ENCODE data around the gene DCDC1. TPM values are rescaled to one million over a fixed set of nuclear protein-coding genes. Genes with fewer than 3 reads are reported as not detected.

DCDC1 gene
- total and polyA plus RNA-seq, 2 donors (not counting 1 experiment from before 2014, with no cell fraction given), result 0.05 to 0.17 TPM

DNA sequence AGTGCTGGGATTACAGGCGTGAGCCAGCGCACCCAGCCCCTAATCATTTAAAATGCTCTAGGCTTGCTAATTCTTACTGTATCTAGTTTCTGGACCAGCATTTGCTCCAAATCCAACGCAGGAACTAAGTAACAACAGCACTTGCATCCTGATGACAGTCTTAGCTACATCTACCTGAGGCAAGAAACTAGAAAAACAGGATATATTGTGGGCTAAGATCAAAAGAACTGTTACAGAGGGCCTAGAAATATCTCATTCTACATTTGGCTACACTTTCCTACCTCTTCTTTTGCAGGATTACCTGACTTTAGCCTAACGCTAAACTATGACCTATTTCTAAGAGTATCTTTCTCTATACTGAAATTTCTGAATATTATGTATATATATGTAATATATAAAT lies 7.8 kb downstream of the DCDC1 start:
- Histone ChIP-seq H3K9ac (ENCODE audit: insufficient read depth, low read length) (no peak overlapping the region), H3K27ac (ENCODE audit: insufficient read depth, low read length) (no peak overlapping the region), H3K36me3 (ENCODE audit: control insufficient read depth, insufficient read depth, low read length) (no peaks in the 10 kb centered on the region), H3K4me3 (replicated peaks in 1 of 4; ENCODE audit: control extremely low read depth in 1 of 4, insufficient read depth in 1 of 4, low read depth in 3 of 4, low read length in 4 of 4) (no peak overlapping the region), H3K4me1 (ENCODE audit: control insufficient read depth, extremely low read depth, insufficient read depth, low read length) (no peaks in the 10 kb centered on the region), H3K4me2 (ENCODE audit: extremely low read depth, insufficient read depth, low read length) (no peak overlapping the region), H3K9me3 (ENCODE audit: control insufficient read depth, insufficient read depth, low read depth, low read length) (no peaks in the 10 kb centered on the region), H2AFZ (ENCODE audit: low read length) (no peak overlapping the region), H3K27me3 (ENCODE audit: control insufficient read depth, insufficient read depth, low read length) (no peaks in the 10 kb centered on the region), H4K20me1 (ENCODE audit: control insufficient read depth, extremely low read depth, insufficient read depth, low read length) (no peaks in the 10 kb centered on the region), H3K79me2 (ENCODE audit: control insufficient read depth, insufficient read depth, low read length) (no peaks in the 10 kb centered on the region)
- DNase-seq (ENCODE audit: low read depth in 2 of 2), result no peak
- TF ChIP-seq EZH2 (IDR thresholded peaks at IDR 0.05; ENCODE audit: low read length, missing control alignments), result no peak
- TF ChIP-seq CTCF (conservative IDR thresholded peaks at IDR 0.05 in 1 of 2, IDR thresholded peaks at IDR 0.05 in 1 of 2; ENCODE audit: low read depth in 1 of 2, low read length in 2 of 2), result no peak

DNA sequence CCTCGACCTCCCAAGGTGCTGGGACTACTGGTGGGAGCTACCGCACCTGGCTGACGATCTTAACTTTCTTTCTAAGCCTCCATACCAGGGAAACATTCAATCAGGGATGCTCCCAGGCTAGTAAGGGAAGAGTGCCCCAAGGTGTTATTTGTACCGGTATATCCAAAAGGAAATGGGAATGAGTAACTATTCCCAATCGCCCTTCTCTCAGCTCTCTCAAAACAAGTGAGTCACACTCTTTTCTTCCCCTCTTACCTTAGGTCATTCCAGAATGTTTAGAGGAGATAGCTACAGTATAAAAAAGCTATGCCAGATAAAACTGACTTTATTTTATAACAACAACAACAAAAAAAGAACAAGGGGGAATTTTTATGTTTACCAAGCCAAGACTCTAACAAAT lies 13.7 kb downstream of the DCDC1 start:
- Histone ChIP-seq H3K27ac (ENCODE audit: insufficient read depth, low read length) (no peak overlapping the region), H3K9ac (ENCODE audit: insufficient read depth, low read length) (no peak overlapping the region), H3K27me3 (ENCODE audit: control insufficient read depth, insufficient read depth, low read length) (no peaks in the 10 kb centered on the region), H3K4me2 (ENCODE audit: extremely low read depth, insufficient read depth, low read length) (no peak overlapping the region), H3K9me3 (ENCODE audit: control insufficient read depth, insufficient read depth, low read depth, low read length) (no peaks in the 10 kb centered on the region), H3K36me3 (ENCODE audit: control insufficient read depth, insufficient read depth, low read length) (no peaks in the 10 kb centered on the region), H3K79me2 (ENCODE audit: control insufficient read depth, insufficient read depth, low read length) (no peaks in the 10 kb centered on the region), H2AFZ (ENCODE audit: low read length) (no peak overlapping the region), H3K4me3 (replicated peaks in 1 of 4; ENCODE audit: control extremely low read depth in 1 of 4, insufficient read depth in 1 of 4, low read depth in 3 of 4, low read length in 4 of 4) (no peak overlapping the region), H4K20me1 (ENCODE audit: control insufficient read depth, extremely low read depth, insufficient read depth, low read length) (no peaks in the 10 kb centered on the region), H3K4me1 (ENCODE audit: control insufficient read depth, extremely low read depth, insufficient read depth, low read length) (no peaks in the 10 kb centered on the region)
- no peak for DNase-seq (ENCODE audit: low read depth in 2 of 2)
- TF ChIP-seq CTCF (conservative IDR thresholded peaks at IDR 0.05 in 1 of 2, IDR thresholded peaks at IDR 0.05 in 1 of 2; ENCODE audit: low read depth in 1 of 2, low read length in 2 of 2) (no peak), EZH2 (IDR thresholded peaks at IDR 0.05; ENCODE audit: low read length, missing control alignments) (no peak)

GRCh38 chr11:31355131-31355530 lies 14.4 kb downstream of the DCDC1 start:
- no peak overlapping the region for H3K4me3 ChIP-seq (replicated peaks in 1 of 4; ENCODE audit: control extremely low read depth in 1 of 4, insufficient read depth in 1 of 4, low read depth in 3 of 4, low read length in 4 of 4)
- peak in 1 of 2 donors; percentile 12 for DNase-seq (ENCODE audit: low read depth in 2 of 2)

More at GRCh38 chr11:31355131-31355530, 14.4 kb downstream of the DCDC1 start:
- Histone ChIP-seq H3K9ac (ENCODE audit: insufficient read depth, low read length) (no peak overlapping the region), H3K4me2 (ENCODE audit: extremely low read depth, insufficient read depth, low read length) (no peak overlapping the region), H3K4me1 (ENCODE audit: control insufficient read depth, extremely low read depth, insufficient read depth, low read length) (no peaks in the 10 kb centered on the region), H2AFZ (ENCODE audit: low read length) (no peak overlapping the region), H4K20me1 (ENCODE audit: control insufficient read depth, extremely low read depth, insufficient read depth, low read length) (no peaks in the 10 kb centered on the region), H3K27me3 (ENCODE audit: control insufficient read depth, insufficient read depth, low read length) (no peaks in the 10 kb centered on the region), H3K9me3 (ENCODE audit: control insufficient read depth, insufficient read depth, low read depth, low read length) (no peaks in the 10 kb centered on the region), H3K36me3 (ENCODE audit: control insufficient read depth, insufficient read depth, low read length) (no peaks in the 10 kb centered on the region), H3K27ac (ENCODE audit: insufficient read depth, low read length) (no peak overlapping the region), H3K79me2 (ENCODE audit: control insufficient read depth, insufficient read depth, low read length) (no peaks in the 10 kb centered on the region)
- TF ChIP-seq CTCF (conservative IDR thresholded peaks at IDR 0.05 in 1 of 2, IDR thresholded peaks at IDR 0.05 in 1 of 2; ENCODE audit: low read depth in 1 of 2, low read length in 2 of 2) (no peak), EZH2 (IDR thresholded peaks at IDR 0.05; ENCODE audit: low read length, missing control alignments) (no peak)
